ENCODE measurements around the gene SIRPB1. TPM values are rescaled to one million over a fixed set of nuclear protein-coding genes. Genes with fewer than 3 reads are reported as not detected.

SIRPB1 gene
- 0.67 and 2.2 TPM in 2 replicates for total RNA-seq

GRCh38 chr20:1619861-1620444 is at the start of gene SIRPB1:
TSS of gene SIRPB1 (minus strand) at chr20:1620009. CDS start at chr20:1619944, 65 bp downstream.

GRCh38 chr20:1657556-1658334 is 37.9 kb upstream of the SIRPB1 start, which contains the start of gene SIRPG:
TSS of gene SIRPG (minus strand) at chr20:1657779. CDS start at chr20:1657714, 65 bp downstream.

Other genes starting within 250 kb of the SIRPB1 start
- gene FKBP1A, start 227.0 kb downstream of the SIRPB1 start, total RNA-seq: 111 and 114 TPM in 2 replicates
- gene NSFL1C, start 153.2 kb downstream of the SIRPB1 start, total RNA-seq: 30.4 and 35.8 TPM in 2 replicates
- not detected in 2 replicates for gene SIRPB2, start 128.6 kb downstream of the SIRPB1 start, total RNA-seq
- gene SIRPD, start 62.3 kb downstream of the SIRPB1 start, total RNA-seq: not detected in 2 replicates
- gene SIRPG, start 37.8 kb upstream of the SIRPB1 start, total RNA-seq: not detected in 2 replicates